Lung (tissue), 12 donors: ENCODE measurements around the gene DEGS1. TPM values are rescaled to one million over a fixed set of nuclear protein-coding genes. Genes with fewer than 3 reads are reported as not detected.

Experiments used
- ATAC-seq: fragments of 200-7000 bp; cut with Tn5 transposase; one replicate; pipeline ENCODE4 v1.9.1; 2020; ENCODE audit warnings: moderate number of reproducible peaks; ENCODE audit not compliant: insufficient read depth, low FRiP score
- DNase-seq, 3 donors: peaks; one replicate each; pipeline ENCODE4 v3.0.0-alpha.2; 2013 to 2017
- H3K27ac ChIP-seq, 2 donors: one replicate each; pipeline ENCODE4 v1.5.1; 2013; ENCODE audit warnings: mild to moderate bottlenecking in 2 of 2, moderate library complexity in 2 of 2, control low read depth in 1 of 2, inconsistent platforms in 1 of 2, low read depth in 1 of 2, low read length in 1 of 2
- H3K27me3 ChIP-seq, 3 donors: one replicate each; pipeline ENCODE4 v1.5.1; 2013; ENCODE audit warnings: low read length in 2 of 3; ENCODE audit not compliant: control insufficient read depth in 3 of 3, insufficient read depth in 3 of 3
- H3K36me3 ChIP-seq, 4 donors: one replicate each; pipeline ENCODE4 v1.5.1; 2013; ENCODE audit warnings: low read length in 4 of 4, mild to moderate bottlenecking in 1 of 4, moderate library complexity in 1 of 4; ENCODE audit not compliant: control insufficient read depth in 4 of 4, insufficient read depth in 4 of 4
- H3K4me1 ChIP-seq, 5 donors: one replicate each; pipeline ENCODE4 v1.5.1; 2013; ENCODE audit warnings: low read length in 5 of 5, mild to moderate bottlenecking in 2 of 5, moderate library complexity in 1 of 5; ENCODE audit not compliant: control insufficient read depth in 5 of 5, insufficient read depth in 5 of 5
- H3K4me3 ChIP-seq: one replicate; pipeline ENCODE4 v1.5.1; 2013; ENCODE audit warnings: mild to moderate bottlenecking, control low read depth, moderate library complexity
- H3K9ac ChIP-seq, 2 donors: one replicate each; pipeline ENCODE4 v1.5.1; 2013; ENCODE audit warnings: low read length in 2 of 2, control low read depth in 1 of 2; ENCODE audit not compliant: insufficient read depth in 1 of 2
- H3K9me3 ChIP-seq, 4 donors: one replicate each; pipeline ENCODE4 v1.5.1; 2013; ENCODE audit warnings: low read length in 3 of 4, mild to moderate bottlenecking in 1 of 4, moderate library complexity in 1 of 4; ENCODE audit not compliant: control insufficient read depth in 4 of 4, insufficient read depth in 3 of 4
- WGBS, 2 donors: extraction: QIAGEN DNeasy Blood & Tissue Kit; methylation state at CpG; one replicate each; pipeline ENCODE4 v1.1.7; 2013; 5-methylcytosine and 5-hydroxymethylcytosine counted together
- polyA plus RNA-seq, 2 donors: library from polyadenylated mRNA; stranded (reverse); fragments of 200-250 nt; gene quantifications; one replicate each; pipeline ENCODE4 v1.2.1, GENCODE V29; 2013
- total RNA-seq, 2 donors: library from RNA; depleted of rRNA in 1 of 2; stranded (reverse); fragments of >200 nt in 1 of 2; gene quantifications; one replicate each; pipeline ENCODE4 v1.2.1, GENCODE V29; 2014 to 2021
- TF ChIP-seq, protein P1 (sequence below): IDR thresholded peaks from 2 replicates; pipeline ENCODE4 v1.5.1; 2012; ENCODE audit warnings: mild to moderate bottlenecking; ENCODE audit errors: control extremely low read depth, extremely low read depth
- donor health status: control.
- donor health status: control.
- donor health status: Bipolar disorder and iron deficiency.
- donor health status: healthy.
- donor health status: DM: yes; HTN: yes; CAD: no.

The DEGS1 gene
- total and polyA plus RNA-seq, 4 donors = 41.2 to 69.7 (median 67.2) TPM

DNA sequence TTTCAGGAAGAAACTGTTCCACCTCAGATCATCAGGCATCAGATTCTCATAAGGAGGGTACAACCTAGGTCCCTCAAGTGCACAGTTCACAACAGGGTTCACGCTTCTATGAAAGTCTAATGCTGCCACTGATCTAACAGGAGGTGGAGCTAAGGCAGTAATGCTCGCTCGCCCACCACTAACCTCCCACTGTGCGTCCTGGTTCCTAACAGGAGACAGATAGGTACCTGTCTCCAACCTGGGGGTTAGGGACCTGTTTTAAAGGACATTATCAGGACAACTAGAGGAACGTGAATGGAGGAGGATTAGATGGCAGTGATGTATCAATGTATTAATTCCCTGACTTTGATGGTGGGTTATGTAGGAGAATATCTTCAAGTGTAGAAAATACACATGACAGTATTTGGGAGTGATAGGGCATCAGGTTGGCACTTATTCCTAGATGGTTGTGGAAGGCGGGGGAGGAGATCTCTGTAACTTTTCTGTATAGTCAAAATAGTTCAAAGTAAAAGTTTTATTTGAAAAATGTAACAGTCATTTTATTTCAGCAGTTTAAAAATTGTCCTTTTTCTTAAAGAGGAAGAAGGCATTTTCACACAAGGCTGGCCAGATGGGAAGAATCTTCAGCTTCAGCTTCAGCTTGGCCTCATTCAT, 43.9 kb downstream of the DEGS1 start:
- Histone ChIP-seq H3K4me1 (peaks cover 0 to 13% (median 3%) of the 10 kb centered on the region in 5 donors), H3K9me3 (no peaks in the 10 kb centered on the region), H3K4me3 (no peak overlapping the region), H3K27me3 (no peaks in the 10 kb centered on the region), H3K9ac (no peak overlapping the region), H3K27ac (no peak overlapping the region), H3K36me3 (peaks cover 2 to 22% (median 13%) of the 10 kb centered on the region in 4 donors)
- WGBS, 2 donors = 94 to 95% methylated on average over 6 of the region's 6 CpGs
- no peak for ATAC-seq
- no peak for DNase-seq
- TF ChIP-seq, protein P1, sequence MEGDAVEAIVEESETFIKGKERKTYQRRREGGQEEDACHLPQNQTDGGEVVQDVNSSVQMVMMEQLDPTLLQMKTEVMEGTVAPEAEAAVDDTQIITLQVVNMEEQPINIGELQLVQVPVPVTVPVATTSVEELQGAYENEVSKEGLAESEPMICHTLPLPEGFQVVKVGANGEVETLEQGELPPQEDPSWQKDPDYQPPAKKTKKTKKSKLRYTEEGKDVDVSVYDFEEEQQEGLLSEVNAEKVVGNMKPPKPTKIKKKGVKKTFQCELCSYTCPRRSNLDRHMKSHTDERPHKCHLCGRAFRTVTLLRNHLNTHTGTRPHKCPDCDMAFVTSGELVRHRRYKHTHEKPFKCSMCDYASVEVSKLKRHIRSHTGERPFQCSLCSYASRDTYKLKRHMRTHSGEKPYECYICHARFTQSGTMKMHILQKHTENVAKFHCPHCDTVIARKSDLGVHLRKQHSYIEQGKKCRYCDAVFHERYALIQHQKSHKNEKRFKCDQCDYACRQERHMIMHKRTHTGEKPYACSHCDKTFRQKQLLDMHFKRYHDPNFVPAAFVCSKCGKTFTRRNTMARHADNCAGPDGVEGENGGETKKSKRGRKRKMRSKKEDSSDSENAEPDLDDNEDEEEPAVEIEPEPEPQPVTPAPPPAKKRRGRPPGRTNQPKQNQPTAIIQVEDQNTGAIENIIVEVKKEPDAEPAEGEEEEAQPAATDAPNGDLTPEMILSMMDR = no peak

DNA sequence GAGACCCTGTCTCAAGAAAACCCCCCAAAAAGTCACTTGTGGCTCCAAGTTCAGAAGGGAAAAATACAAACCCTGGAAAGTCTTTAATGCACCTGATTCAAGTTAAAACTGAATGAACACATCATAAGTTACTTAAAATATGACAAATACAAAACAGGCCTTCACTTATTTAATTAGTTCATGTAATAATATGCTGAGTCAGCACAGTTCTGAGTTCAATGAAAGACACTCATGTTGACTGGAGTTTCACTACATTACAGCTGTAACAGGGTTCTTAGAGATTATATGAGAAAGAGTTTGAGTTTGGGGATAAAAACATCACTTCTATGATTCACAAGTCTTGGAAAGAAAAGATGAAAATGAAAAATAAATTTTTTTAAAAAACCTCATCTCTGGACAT, 51.0 kb downstream of the DEGS1 start:
- H3K9me3 ChIP-seq = no peaks in the 10 kb centered on the region
- no peak overlapping the region for H3K4me3 ChIP-seq
- TF ChIP-seq, protein P1 = no peak
- H3K27me3 ChIP-seq = no peaks in the 10 kb centered on the region
- H3K9ac ChIP-seq = no peak overlapping the region
- peaks cover 5 to 22% (median 12%) of the 10 kb centered on the region in 4 donors for H3K36me3 ChIP-seq
- ATAC-seq (no peak), DNase-seq (no peak)
- peaks cover 0 to 2% (median 0%) of the 10 kb centered on the region in 5 donors for H3K4me1 ChIP-seq
- no peak overlapping the region for H3K27ac ChIP-seq

DNA sequence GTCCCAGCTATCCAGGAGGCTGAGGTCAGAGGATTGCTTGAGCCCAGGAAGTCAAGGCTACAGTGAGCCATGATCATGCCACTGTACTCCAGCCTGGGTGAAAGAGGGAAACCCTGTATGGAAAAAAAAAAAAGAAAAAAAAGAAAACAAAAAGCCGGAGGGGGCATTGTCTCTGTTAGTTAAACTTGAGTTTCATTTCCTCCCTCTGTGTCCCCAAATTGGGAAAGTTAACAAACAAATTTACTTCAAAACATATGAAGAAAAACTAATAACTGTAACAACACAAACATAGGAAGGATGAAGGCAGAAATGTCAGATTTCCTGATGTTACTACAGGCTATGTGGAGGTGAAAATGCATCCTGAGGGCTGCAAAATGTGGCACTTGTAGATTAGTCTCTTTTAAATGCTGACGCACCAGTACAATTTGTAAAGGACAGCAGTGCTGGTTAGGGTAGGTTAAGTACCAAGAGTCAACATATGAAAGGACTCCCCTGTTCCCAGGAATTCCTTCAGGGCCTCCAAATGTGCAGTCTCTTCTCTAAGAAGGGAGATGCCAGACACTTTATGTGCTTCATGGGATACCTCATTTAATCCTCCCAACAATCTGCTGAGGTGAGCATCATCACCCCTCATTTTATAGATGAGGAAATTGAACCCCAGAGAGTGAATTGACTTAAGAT, 52.9 kb downstream of the DEGS1 start:
- ATAC-seq (no peak), DNase-seq (no peak)
- no peaks in the 10 kb centered on the region for H3K9me3 ChIP-seq
- no peak overlapping the region for H3K27ac ChIP-seq
- TF ChIP-seq, protein P1 = no peak
- H3K27me3 ChIP-seq = no peaks in the 10 kb centered on the region
- 43 to 74% methylated on average over 2 of the region's 2 CpGs for WGBS, 2 donors
- no peak overlapping the region for H3K9ac ChIP-seq
- H3K4me1 ChIP-seq = peaks cover 0 to 2% (median 0%) of the 10 kb centered on the region in 5 donors
- no peak overlapping the region for H3K4me3 ChIP-seq
- peaks cover 4 to 14% (median 6%) of the 10 kb centered on the region in 4 donors for H3K36me3 ChIP-seq
